HT-29 (cell line): ENCODE data around the gene NCK2. TPM values are rescaled to one million over a fixed set of nuclear protein-coding genes. Genes with fewer than 3 reads are reported as not detected.

Experiments
- DNase-seq: peaks from one replicate; pipeline ENCODE4 v3.0.0-alpha.2; 2015; ENCODE audit warnings: low spot score
- total RNA-seq: library from RNA; depleted of rRNA; stranded (reverse); fragments of >200 nt; shearing (Covaris generic); gene quantifications from 2 replicates; pipeline ENCODE4 v1.2.3, GENCODE V29; 2014

NCK2 gene
- total RNA-seq, 1 experiment from 2014 or later, result 31.2 TPM

DNA sequence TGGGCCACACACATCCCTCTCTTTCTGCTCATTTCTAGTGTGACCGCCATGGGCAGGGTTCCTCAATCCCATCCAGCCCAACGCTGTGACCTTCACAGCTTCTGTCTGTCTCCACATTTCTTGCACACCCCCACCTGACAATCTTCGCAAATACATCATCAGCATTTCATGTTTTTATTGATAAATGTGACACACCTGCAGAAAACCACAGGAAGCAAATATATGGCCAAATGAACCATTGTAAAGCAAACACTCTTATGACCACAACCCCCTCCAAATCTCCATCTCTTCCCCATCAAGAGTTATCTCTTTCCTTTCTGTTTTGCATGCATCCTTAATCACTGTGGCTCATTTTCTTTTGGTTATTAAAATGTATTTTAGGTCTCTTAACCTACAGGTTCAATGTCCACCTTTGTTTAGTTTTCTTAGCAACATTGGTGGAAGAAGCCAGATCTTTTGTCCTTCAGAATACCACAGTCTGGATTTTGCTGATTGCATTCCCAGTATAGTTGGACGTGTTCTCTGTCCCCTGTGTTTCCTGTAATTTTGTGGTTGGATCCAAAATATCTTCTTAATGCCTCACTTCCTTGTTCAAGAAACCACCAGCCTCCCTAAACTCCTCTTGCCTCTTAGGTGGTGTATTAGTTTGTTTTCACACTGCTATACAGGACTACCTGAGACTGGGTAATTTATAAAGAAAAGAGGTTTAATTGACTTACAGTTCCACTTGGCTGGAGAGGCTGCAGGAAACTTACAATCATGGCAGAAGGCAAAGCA is 9.8 kb upstream of the NCK2 start:
- no peak for DNase-seq

DNA sequence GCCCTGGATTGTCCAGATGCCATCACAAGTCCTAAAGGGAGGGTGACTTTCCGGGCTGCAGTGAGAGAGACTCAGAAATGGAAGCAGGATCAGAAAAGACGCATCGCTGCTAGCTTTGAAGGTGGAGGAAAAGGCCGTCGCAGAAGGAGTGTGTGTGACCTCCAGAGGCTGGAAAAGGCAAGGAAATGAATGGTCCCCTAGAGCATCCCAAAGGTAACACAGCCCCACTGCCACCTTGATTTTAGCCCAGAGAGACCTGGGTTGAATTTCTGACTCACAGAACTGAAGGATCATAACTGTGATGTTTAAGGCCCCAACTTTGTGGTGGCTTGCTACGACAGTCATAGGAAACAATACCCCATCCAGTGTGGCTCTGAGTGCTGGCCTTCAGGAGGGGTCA is 8.6 kb upstream of the NCK2 start:
- no peak for DNase-seq

DNA sequence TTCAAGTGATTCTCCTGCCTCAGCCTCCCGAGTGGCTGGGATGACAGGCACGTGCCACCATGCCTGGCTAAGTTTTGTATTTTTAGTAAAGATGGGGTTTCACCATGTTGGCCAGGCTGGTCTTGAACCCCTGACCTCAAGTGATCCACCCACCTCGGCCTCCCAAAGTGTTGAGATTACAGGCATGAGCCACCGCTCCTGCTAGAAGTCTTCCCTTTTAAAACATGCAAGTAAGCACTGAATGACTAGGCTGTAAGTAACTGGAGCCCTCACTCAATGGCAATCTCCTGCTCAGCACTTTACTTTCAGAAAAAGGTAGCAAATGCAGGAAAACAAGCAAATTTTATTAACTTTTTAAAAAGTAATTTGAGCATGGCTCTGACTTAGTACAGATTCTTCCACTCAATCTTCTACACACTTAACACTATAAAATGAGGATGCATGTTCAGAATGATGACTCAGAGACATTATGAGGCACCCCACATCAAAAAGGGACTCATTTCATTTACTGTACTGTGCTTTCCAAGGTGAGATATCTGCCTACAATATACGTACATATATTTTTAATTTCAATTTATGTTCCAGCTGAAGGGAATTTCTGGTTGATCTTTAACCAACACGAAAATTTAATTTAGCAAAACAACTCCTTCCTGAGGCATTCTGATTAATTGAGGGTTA is 6.6 kb upstream of the NCK2 start:
- no peak for DNase-seq

DNA sequence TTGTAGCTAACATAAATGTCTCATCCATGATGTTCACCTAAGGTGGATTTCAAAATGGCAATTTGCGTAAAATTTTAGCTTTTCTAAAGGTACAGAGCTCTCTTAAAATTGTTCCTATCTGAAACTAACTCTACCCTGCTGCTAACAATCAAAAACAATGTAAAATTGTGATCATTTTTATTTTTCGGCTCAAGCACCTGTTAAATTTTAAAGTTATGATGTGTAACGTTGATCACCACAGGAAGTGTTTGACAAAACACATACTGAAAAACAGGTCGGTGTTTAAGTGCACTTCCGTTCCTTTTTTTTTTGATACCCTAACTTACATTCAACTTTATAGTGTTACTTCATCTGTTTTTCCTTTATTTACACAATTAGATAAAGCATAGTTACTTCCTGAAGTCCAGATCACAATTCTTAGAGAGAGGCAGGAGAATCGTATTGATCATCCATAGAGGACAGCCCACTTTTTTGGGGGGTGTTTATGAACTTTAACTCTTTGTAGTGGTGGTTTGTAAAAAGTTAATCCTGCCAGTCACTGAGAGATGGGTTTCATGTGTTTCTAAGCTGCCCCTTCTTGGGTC is 6.0 kb upstream of the NCK2 start:
- no peak for DNase-seq

DNA sequence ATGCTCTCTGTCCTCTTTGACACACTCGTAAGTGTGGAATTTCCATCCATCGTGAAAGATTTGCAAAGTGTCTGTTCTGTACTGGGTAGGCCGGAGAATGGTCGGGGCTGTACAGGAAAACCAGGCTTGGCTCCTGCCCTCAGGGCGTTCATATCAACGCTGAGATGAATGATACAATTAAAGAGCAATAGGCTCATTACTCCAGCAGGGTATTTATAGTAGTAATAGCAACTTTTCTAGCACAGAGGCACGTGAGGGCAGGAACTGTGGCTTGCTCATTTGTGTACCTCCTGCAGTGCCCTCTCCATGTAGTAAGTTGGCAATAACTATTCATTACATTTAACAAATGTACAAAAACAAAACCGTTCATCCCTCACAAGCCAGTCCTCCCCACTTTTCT is 5.3 kb upstream of the NCK2 start:
- DNase-seq, result no peak

DNA sequence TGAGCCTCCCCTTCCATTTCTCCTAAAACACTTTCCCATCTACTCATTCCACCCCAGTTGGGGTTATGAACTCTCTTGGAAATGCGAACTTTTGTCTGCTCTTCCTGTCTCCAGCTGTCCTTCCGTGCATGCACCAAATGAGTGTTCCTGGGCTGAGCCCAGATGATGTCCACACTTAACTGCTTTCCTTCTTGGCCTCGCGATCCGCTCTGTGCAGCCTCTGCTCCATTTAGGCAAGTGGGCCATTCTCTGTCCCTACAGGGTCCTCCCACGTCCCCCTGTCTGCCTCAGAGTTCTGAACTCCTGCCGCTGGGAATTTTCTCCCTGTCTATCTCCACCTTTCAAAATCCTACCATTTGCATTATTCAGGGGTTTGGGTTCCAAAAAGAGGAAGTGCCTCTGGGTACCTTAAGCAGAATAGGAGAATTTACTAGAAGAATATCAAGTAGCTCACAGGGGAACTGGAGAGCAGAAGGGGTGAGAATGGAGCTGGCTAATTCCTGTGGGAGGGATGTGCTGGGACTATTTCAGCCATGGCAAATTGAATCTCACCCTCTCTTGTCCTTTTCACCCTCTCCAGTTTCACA is 4.7 kb upstream of the NCK2 start:
- no peak for DNase-seq

DNA sequence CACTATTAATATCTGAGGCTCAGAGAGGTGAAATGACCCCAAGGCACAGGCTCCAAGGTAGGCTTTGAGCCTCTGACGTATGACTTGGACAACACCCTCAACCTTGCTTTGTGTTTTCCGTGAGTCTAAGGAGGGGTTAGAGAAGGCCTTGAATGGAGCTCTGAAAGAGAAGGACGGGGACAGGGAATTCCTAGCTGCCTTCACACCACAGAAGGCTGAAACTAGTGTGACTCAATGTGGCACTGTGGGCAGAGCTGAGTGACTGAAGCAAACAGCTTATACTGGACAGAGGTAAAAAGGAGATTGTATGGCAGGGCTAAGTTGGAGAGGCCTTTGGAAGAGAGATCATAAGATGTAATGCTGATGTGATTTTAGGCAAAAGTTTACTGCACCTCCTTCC is 3.5 kb upstream of the NCK2 start:
- no peak for DNase-seq

DNA sequence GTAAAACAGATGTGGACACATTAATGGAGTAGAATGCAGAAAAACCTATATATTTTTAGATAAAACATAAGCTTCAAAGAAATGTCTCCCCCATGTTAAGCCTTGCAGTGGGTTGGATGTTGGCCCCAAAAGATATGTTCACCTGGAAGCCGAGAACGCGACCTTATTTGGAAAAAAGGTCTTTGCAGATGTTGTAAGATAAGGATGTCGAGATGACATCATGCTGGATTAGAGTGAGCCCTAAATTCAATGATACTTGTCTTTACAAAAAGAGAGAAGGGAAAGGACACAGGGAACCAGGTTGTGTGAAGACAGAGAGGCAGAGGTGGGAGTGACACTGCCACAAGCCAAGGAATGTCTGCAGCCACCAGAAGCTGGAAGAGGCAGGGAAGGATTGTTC is 3.1 kb upstream of the NCK2 start:
- DNase-seq, result no peak

DNA sequence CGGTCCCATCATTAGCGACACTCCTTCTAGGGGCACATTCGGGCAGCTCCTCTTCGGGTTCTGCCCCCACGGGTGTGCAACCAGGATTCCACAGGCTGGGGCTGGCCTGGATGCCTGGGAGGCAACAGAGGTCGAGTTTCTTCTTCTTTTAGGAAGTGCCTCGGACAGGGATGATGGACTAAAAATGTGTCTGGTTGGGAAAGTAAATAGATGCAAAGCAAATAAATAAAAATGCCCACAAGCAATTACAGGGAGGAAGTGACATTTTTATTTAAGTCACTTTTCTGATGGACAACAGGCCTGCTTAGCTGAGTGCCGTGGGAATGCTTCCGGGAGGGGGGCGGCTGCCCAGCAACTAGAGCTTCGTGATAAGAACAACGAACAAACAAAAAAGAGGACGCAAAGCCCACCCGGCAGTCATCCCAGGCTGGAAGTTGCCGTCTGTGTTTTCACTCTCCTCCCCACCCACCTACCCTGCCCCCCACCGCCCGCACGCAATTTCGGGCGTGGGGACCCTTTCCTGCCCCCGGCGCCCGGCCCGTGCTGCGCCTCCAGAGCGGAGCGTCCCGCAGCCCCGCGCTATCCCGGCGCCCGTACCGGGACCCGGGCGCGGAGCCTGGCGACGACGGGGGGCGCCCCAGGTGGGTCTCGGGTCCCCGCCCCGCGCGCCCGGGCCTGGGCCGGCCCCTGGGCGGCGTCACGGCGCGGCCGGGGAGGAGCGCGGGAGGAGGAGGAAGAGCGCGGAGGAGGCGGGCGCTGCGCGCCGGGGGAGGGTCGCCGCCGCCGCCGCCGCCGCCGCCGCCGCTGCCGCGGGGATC is 412 bp upstream of the NCK2 start:
- peak; percentile 23 for DNase-seq

DNA sequence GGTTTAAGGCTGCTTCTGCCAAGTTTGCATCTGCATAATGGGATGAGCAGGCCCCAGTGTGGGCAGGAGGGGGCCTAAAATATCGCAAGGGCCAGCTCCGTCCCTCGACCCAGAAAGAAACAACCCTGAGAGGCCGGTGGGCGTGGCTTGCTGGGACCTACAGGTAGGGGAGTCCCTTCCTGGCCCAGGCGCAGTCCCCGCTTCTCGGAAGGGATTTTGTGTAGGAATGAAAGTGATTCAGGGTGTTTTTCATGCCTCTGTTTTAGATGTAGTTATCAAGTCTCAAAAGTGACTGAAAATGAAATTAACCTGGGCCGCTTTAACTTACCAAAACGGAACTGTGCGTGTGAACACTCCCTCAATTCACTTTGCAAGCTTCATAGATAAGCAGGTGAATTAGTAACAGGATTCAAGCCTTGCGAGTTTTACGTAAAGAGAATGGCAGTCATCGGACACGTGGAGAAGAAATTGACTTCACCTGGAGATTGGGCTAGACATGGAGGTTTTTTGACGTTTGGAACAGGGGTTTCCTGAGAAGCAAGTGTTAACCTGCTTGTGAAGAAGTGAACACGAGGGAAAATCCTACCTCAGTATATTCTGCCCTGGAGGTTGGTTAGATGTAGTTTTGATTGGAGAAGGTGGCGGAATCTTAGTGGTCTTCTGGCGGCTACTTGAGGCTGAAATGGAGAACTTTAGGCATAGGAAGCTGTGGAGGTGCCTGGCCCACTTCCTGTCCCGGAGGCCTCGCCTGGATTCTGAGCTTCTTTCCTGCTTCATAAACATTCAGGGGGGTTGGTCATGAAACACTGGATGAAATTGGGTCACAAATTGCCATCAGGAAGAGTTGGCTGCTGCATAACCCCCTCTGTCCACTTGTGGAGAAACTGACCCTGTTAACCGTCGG is 1.7 kb downstream of the NCK2 start:
- DNase-seq, result peak; percentile 59

DNA sequence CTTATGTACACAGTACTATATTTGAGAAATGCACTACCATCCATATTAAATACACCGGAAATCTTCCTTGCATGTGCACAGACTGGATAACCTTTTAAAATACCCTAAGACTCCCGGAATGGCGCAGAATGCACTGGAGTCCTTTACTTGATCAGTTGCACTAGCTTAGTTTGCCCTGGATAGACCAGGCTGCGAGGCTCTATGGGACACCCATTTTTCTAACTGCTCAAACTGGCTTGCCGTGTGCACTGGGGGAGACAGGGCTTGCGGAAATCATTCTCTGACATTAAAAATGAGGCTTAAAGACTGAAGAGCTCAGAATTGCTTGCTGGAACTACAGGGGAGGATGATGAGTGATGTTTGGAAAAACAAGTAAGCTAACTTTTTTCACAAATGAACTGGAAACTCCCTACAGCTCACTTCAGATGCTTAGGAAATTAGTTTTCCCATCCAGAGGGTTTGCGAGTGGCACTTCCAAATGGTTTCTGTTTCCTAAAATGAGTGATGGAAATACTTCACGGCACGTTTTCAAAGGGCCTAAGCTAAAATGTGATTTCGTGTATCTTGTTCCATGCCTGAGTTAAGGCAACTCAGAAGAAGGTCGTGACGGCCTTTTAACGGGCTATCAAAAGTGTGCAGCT is 2.7 kb downstream of the NCK2 start:
- no peak for DNase-seq

DNA sequence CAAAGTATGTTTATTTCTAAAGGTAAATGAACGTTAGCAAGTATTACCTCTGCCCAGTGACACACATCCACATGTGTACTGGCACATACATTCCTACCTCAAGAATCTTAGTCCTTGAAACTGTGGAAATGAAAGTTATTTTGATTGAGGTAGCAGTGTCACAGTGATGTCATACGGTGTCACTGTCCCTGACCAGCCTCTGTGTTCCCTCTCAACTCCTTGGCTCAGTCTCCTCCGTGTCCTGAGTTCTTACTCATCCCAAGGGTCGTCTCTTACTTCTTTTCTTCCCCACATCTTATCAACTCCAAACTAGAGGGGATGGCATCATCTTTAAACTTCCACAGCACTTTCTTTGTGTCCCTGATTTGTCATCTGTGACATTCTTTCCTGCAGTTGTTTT is 3.3 kb downstream of the NCK2 start:
- no peak for DNase-seq

DNA sequence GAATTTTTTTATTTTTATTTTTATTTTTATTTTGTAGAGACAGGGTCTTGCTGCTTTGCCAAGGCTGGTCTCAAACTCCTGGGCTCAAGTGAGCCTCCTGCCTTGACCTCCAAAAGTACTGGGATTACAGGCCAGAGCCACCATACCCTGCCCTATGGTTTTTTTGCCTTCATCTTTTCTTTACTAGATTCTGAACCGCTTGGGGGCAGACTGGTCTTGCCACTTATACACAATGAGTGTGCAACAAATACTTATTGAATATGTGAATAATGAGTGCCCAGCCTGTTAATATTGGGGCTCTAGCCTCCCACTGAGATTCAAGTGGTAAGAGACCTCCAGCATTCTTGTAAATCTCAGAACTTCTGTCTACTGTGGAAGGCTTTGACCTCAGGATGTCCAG is 3.9 kb downstream of the NCK2 start:
- peak; percentile 22 for DNase-seq

DNA sequence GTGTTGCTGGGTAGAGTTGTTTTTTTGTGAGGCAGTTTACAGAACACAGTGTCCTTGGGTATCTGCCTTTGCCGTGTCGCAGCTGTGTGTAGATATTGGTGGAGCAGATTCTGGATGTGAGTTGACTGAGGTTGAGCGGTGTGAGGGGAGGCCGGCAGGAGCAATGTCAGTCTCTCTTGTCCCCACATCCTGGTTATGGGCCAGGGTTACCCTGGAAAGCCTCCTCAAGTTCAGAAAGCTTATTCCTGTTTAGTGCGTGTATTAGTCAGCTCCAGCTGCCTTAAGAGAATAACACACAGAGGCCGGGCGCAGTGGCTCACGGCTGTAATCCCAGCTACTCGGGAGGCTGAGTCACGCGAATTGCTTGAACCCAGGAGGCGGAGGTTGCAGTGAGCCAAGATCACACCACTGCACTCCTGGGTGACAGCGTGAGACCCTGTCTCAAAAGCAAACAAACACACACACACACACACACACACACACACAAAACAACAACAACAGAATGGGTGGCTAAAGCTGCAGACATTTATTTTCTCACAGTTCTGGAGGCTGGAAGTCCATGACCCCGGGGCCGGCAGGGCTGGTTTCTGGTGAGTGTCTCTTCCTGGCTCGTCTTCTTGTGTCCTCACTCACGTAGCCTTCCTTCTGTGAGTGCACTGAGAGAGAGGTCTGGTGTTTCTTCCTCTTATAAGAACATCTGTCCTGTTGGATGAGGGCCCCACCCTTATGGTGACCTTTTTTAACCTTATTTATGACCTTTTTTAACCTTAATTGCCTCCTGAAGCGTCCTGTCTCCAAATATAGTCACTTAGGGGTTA is 5.1 kb downstream of the NCK2 start:
- no peak for DNase-seq

DNA sequence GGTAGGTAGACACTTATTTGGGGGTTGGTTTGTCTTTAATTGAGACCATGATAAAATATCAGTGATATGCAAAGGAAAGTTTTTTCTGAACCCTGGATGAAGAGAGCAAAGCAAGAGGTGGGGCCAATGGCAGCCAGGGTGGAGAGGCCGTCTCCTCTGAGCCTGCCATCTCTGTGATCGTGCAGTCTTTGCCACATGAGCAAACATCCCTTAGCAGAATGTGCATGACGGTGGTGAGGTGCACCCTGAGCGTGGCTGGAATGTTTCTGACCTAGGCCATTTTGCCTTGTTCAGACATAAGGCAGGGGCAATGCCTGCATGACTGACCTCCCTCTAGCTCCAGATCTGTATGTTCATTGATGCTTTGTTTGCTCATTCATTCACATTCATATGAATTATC is 6.0 kb downstream of the NCK2 start:
- no peak for DNase-seq

DNA sequence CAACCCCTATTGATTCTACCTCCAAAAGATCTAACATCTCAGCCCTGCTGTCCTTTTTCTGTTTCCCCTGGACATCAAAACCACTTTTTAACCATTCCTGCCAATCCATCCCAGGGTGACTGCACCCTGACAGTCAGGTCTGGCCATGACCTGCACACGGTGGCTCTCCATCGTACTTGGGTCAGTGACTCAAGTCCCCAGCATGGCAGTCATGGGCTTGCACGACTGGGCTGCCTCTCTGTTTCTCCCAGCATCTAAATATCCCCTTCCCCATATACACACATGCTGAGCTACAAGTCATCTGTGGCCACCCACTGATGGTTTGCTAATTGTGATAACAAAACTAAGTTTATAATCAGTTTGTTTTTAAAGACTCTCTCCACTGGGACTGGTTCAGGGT is 6.6 kb downstream of the NCK2 start:
- DNase-seq, result no peak

DNA sequence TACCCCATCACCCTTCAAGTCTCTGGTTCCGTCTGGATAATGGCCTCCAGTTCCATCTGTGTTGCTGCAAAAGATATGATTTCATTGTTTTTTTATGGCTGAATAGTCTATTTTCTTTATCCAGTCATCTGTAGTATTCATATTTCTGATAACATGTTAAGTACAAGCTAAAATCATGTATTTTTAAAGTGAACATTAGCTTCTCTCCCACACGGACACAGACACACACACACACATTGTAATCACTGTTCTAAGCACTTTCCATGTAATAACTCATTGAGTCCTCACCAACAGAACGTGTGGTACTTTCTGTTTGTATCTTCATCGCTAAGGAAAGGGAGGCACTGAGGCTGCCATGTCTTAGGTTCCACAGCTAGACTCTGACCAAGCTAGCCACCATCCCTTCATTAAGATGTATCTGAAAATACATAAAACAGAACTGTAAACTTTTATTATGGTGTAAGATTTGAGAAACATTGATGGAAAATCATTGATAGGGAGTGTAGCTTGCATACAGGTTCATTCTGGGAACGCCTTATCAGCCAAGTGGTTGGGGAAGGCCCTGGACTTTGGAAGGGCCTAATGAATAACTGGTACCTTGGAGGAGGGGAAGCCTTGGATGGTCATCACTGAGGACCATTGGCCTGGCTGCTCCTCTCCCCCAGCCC is 8.1 kb downstream of the NCK2 start:
- no peak for DNase-seq

DNA sequence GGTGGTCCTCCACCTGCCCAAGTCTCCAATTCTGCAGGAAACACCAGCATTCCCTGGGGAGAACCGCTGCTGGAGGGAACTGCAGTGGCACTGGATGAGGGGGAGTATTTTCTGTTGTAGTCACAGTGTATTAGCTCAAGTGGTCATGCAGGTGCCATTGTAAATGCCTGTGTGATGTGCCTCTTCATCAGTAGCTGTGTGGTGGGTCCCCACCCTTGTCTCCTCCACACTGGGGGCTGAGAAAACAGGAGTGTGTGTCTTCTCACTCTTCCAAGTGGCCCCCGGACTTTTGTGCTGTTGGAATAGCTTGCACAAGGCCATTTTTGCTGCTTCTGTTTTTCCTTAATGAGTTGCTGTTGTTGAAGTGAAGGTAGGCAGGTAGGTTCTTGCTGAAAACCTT is 8.7 kb downstream of the NCK2 start:
- no peak for DNase-seq

DNA sequence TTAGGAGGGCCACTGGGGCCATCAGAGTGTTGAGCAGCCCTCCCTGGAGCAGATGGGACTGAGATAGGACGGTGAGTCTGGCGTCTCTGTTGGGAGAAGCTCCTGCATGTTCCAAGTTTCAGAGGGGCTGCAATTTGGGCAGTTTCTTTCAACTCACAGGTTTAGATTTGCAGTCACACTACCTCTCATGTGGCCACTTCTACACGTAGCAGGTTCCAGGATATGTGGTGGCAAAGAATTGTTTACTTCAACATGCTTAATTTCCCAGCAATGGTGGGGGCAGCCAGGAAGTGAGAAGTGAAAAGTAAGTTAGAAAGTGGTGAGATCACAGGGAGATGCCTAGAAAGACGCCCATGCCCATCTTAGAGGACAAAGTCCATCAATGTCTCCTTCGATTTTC is 9.3 kb downstream of the NCK2 start:
- no peak for DNase-seq
